Thymus (tissue), 11 donors: Measurements from ENCODE around the gene RXRA. TPM values are rescaled to one million over a fixed set of nuclear protein-coding genes. Genes with fewer than 3 reads are reported as not detected.
A peak's percentile ranks its signal among the peaks of the same experiment; 100 is the strongest.

Source experiments
- DNase-seq, 9 donors: peaks; one replicate each; pipeline ENCODE4 v3.0.0-alpha.2; 2013; ENCODE audit warnings: low spot score in 9 of 9, low read depth in 6 of 9, missing footprints in 1 of 9
- H3K27ac ChIP-seq, 2 donors: one replicate each; pipeline ENCODE4 v1.5.1; 2013; ENCODE audit warnings: control low read depth in 1 of 2, low read depth in 1 of 2, low read length in 1 of 2, mild to moderate bottlenecking in 1 of 2, moderate library complexity in 1 of 2
- H3K27me3 ChIP-seq, 2 donors: one replicate each; pipeline ENCODE4 v1.5.1; 2013; ENCODE audit warnings: low read length in 1 of 2; ENCODE audit not compliant: control insufficient read depth in 2 of 2, insufficient read depth in 1 of 2
- H3K36me3 ChIP-seq, 2 donors: one replicate each; pipeline ENCODE4 v1.5.1; 2013; ENCODE audit warnings: low read length in 1 of 2, mild to moderate bottlenecking in 1 of 2, moderate library complexity in 1 of 2; ENCODE audit not compliant: control insufficient read depth in 2 of 2, insufficient read depth in 2 of 2
- H3K4me1 ChIP-seq, 2 donors: one replicate each; pipeline ENCODE4 v1.5.1; 2013; ENCODE audit warnings: low read length in 2 of 2; ENCODE audit not compliant: control insufficient read depth in 2 of 2, insufficient read depth in 2 of 2
- H3K4me3 ChIP-seq, 2 donors: one replicate each; pipeline ENCODE4 v1.5.1; 2013; ENCODE audit warnings: low read length in 2 of 2, control low read depth in 1 of 2, mild to moderate bottlenecking in 1 of 2
- H3K9me3 ChIP-seq, 2 donors: one replicate each; pipeline ENCODE4 v1.5.1; 2013; ENCODE audit warnings: low read length in 1 of 2, mild to moderate bottlenecking in 1 of 2; ENCODE audit not compliant: control insufficient read depth in 2 of 2, insufficient read depth in 1 of 2
- WGBS: extraction: QIAGEN DNeasy Blood & Tissue Kit; methylation state at CpG from one replicate; pipeline ENCODE4 v1.1.7; 2013; 5-methylcytosine and 5-hydroxymethylcytosine counted together
- polyA plus RNA-seq: library from polyadenylated mRNA; stranded (reverse); fragments of 200-250 nt; gene quantifications from one replicate; pipeline ENCODE4 v1.2.3, GENCODE V29; 2013
- total RNA-seq: library from RNA; stranded (reverse); fragments of 120-200 nt; gene quantifications from one replicate; pipeline ENCODE4 v1.2.4, GENCODE V29; 2013
- donor health status: healthy.

RXRA gene
- total and polyA plus RNA-seq, 2 donors, result 7.0 to 20.4 TPM

GRCh38 chr9:134476942-134477335 lies 150.7 kb downstream of the RXRA start:
- DNase-seq, result no peak
- H3K36me3 ChIP-seq, result no peaks in the 10 kb centered on the region
- H3K27me3 ChIP-seq, result no peaks in the 10 kb centered on the region
- 98% methylated on average over 15 of the region's 15 CpGs for WGBS
- no peak overlapping the region for H3K4me3 ChIP-seq
- peaks cover 0 to 13% of the 10 kb centered on the region in 2 donors for H3K9me3 ChIP-seq
- peaks cover 10 to 42% of the 10 kb centered on the region in 2 donors for H3K4me1 ChIP-seq
- peak overlapping the region in 1 of 2 donors; percentile 88 for H3K27ac ChIP-seq

DNA sequence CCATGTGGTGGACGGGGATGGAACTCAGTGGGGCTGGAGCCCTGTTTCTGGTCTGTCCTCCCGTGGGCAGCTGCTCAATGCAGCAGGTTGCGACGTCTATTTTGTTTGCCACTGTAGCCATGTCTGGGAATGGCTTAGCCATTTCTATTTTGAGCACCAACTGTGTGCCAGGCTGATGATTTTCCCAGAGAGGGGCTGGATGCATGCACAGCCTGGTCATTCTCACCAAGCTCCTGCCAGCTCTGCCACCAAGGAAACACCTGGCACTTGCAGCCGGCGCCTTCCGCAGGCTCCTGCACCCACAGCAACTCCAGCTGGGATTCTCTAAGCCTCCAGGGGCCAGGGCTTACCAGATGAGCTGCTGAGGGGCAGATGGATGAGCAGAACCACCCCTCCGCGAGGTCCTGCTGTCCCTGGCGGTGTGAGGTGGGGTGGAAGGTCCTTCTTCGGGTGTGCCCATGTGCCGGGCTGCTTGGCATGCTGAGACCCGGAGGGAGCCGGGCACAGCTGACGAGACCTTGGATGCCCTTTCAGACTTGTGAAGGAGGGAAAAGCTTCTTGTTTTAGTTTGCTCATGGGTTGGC lies 151.2 kb downstream of the RXRA start:
- Histone ChIP-seq H3K9me3 (peaks cover 0 to 13% of the 10 kb centered on the region in 2 donors), H3K4me3 (no peak overlapping the region), H3K27ac (no peak overlapping the region), H3K4me1 (peaks cover 10 to 42% of the 10 kb centered on the region in 2 donors), H3K27me3 (no peaks in the 10 kb centered on the region), H3K36me3 (no peaks in the 10 kb centered on the region)
- DNase-seq, result no peak
- WGBS, result 88% methylated on average over 15 of the region's 15 CpGs

- peaks cover 10 to 42% of the 10 kb centered on the region in 2 donors for H3K4me1 ChIP-seq
- no peaks in the 10 kb centered on the region for H3K36me3 ChIP-seq
- H3K9me3 ChIP-seq, result peaks cover 0 to 13% of the 10 kb centered on the region in 2 donors
- no peaks in the 10 kb centered on the region for H3K27me3 ChIP-seq
- H3K4me3 ChIP-seq, result no peak overlapping the region
- H3K27ac ChIP-seq, result no peak overlapping the region
- 98% methylated on average over 14 of the region's 14 CpGs for WGBS
- no peak for DNase-seq
Observed at GRCh38 chr9:134477927-134478326, 151.7 kb downstream of the RXRA start.

GRCh38 chr9:134481762-134482161 lies 155.5 kb downstream of the RXRA start:
- H3K4me1 ChIP-seq, result peaks cover 0 to 10% of the 10 kb centered on the region in 2 donors
- H3K4me3 ChIP-seq, result no peak overlapping the region
- peaks cover 0 to 7% of the 10 kb centered on the region in 2 donors for H3K9me3 ChIP-seq
- H3K27ac ChIP-seq, result no peak overlapping the region
- DNase-seq, result no peak
- no peaks in the 10 kb centered on the region for H3K27me3 ChIP-seq
- no peaks in the 10 kb centered on the region for H3K36me3 ChIP-seq
- 96% methylated on average over 7 of the region's 7 CpGs for WGBS

GRCh38 chr9:134482226-134482625 lies 156.0 kb downstream of the RXRA start:
- Histone ChIP-seq H3K36me3 (no peaks in the 10 kb centered on the region), H3K9me3 (peaks cover 0 to 6% of the 10 kb centered on the region in 2 donors), H3K4me3 (no peak overlapping the region), H3K27me3 (no peaks in the 10 kb centered on the region), H3K27ac (no peak overlapping the region), H3K4me1 (peaks cover 0 to 6% of the 10 kb centered on the region in 2 donors)
- 96% methylated on average over 10 of the region's 10 CpGs for WGBS
- DNase-seq, result no peak

GRCh38 chr9:134483361-134484184 lies 157.3 kb downstream of the RXRA start:
- Histone ChIP-seq H3K4me1 (no peaks in the 10 kb centered on the region), H3K27ac (no peak overlapping the region), H3K9me3 (peaks cover 0 to 4% of the 10 kb centered on the region in 2 donors), H3K36me3 (no peaks in the 10 kb centered on the region), H3K27me3 (no peaks in the 10 kb centered on the region), H3K4me3 (no peak overlapping the region)
- WGBS, result 94% methylated on average over 24 of the region's 24 CpGs
- DNase-seq, result no peak

DNA sequence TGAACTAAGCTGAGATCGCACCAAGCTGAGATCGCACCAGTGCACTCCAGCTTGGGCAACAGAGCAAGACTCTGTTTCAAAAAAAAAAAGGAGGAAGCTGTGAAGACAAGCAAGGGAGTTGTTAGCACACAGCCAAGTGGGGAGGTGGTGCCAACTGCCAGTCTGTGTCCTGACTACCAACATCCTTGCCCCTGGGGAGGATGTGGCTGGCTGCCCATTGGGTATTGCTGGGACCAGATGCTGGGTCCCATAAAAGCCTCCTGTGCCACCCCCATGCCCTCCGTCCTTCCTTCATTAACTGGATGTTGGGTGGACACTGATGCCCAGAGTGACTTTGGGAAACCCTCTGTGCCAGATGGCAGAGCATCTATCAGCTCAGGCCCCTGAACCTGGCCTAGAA lies 158.2 kb downstream of the RXRA start:
- Histone ChIP-seq H3K36me3 (no peaks in the 10 kb centered on the region), H3K27me3 (peaks cover 0 to 3% of the 10 kb centered on the region in 2 donors), H3K27ac (no peak overlapping the region), H3K4me3 (no peak overlapping the region), H3K9me3 (peaks cover 0 to under 1% of the 10 kb centered on the region in 2 donors), H3K4me1 (no peaks in the 10 kb centered on the region)
- 91% methylated on average over 3 of the region's 3 CpGs for WGBS
- no peak for DNase-seq

GRCh38 chr9:134485653-134486052 lies 159.4 kb downstream of the RXRA start:
- Histone ChIP-seq H3K4me3 (no peak overlapping the region), H3K27me3 (peaks cover 0 to 3% of the 10 kb centered on the region in 2 donors), H3K27ac (no peak overlapping the region), H3K9me3 (no peaks in the 10 kb centered on the region), H3K4me1 (no peaks in the 10 kb centered on the region), H3K36me3 (no peaks in the 10 kb centered on the region)
- 97% methylated on average over 8 of the region's 8 CpGs for WGBS
- DNase-seq, result no peak

GRCh38 chr9:134486143-134486591 lies 159.9 kb downstream of the RXRA start:
- no peaks in the 10 kb centered on the region for H3K36me3 ChIP-seq
- H3K27me3 ChIP-seq, result peaks cover 0 to 3% of the 10 kb centered on the region in 2 donors
- H3K4me3 ChIP-seq, result no peak overlapping the region
- H3K27ac ChIP-seq, result no peak overlapping the region
- H3K4me1 ChIP-seq, result peaks cover 0 to 3% of the 10 kb centered on the region in 2 donors
- H3K9me3 ChIP-seq, result no peaks in the 10 kb centered on the region
- WGBS, result 96% methylated on average over 16 of the region's 16 CpGs
- no peak for DNase-seq
